Dedifferentiated amniotic fluid mesenchymal stem cell (primary cell): ENCODE results near the gene RANGAP1.

Source experiments
- DNase-seq: peaks from one replicate; pipeline ENCODE4 v3.0.0-alpha.2; 2016; ENCODE audit errors: extremely low spot score

The RANGAP1 gene

GRCh38 chr22:41285820-41286638, at the start of gene RANGAP1:
Gene RANGAP1, minus strand, starts transcription at chr22:41286187. Its CDS starts 5,143 bp downstream, at chr22:41281044.
- peak; percentile 98 for DNase-seq

- DNase-seq: no peak
Observed at GRCh38 chr22:41334951-41335635, 49.1 kb upstream of the RANGAP1 start.

- DNase-seq: no peak
Observed at GRCh38 chr22:41334215-41334614, 48.2 kb upstream of the RANGAP1 start.

DNA sequence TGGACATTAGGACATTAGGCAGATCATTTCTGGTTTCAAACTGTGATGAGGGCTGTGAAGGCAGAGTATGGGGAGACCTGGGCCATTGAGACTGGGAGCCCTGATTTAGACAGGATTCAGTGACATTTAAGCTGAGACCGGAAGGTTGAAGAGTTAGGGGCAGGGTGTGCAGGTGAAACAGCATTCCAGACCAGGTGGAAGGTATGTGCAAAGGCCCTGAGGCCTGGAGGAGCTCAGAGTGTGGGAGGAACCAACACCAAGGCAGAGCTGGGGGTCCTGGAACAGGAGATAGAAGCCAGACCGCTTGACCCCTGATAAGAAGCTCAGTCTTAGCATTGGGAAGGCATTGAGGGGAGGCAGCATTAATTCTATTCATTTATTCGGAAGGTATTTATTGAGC, 47.8 kb upstream of the RANGAP1 start:
- DNase-seq: no peak

- no peak for DNase-seq
Observed at GRCh38 chr22:41332217-41332939, 46.4 kb upstream of the RANGAP1 start.

DNA sequence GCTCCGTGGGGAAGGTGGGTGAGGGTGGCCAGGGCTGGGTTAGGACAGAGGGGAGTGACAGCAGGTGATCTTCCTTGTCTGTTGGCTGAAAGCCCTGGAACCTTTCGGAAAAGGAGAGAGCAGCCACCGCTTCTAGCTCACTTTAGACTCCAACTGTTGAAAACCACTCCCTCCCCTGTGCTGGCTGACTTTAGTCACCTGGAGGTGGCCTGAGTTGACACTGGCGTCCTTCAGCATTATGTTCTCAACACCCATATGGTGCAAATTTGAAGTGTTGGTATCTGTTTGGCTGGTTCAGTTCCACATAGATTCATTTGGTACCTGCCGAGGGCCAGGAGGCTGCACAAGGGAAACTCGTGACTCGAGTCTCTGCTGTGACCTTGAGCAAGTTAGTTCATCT, 44.2 kb upstream of the RANGAP1 start:
- no peak for DNase-seq

DNA sequence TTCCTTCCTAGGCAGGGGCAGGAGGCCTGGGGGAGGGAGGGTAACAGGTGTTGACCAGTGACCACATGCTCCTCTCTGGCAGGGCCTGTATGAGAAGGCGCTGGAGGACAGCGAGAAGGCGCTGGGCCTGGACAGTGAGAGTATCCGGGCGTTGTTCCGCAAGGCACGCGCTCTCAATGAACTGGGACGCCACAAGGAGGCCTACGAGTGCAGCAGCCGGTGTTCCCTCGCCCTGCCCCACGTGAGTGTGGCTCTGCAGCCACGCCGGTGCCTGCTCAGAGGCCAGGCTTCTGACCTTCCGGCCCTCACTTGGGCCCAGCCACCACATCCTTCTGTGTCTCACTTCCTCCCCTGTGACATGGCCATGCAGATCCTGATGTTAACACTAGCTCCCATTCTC, 41.1 kb upstream of the RANGAP1 start:
- DNase-seq: no peak

DNA sequence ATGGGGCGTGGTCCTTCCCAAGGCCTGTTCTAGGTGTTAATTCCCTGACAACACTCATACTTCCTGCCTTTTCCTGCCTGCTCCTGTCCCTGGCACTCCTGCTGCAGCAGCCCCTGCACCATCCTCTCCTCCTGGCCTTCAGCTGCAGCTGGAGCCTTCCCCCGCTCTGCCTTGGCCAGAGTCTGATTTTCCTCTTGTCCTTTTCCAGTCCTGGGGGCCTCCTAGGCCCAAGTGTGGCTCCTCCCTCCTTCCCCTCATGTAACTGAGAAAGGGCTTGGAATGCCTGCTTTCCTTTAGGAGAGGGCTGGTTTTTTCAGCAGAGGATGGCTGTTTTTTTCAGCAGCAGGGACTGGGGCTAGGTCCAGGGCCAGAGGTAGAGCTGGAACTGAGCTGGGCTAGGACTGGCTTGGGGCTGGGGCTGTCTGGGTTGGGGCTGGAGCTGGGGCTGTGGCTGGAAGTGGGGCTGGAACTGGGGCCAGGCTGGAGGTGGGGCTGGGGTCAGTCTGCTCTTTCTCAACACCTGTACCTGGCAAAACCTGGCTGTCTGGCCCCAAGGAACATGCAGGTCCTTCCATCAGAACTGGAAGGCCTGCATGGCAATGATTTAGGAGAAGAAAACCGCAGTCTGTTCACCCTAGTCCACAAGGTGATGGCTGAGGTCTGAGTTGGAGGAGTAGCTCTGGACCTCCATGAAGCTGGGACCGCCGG, 39.0 kb upstream of the RANGAP1 start:
- no peak for DNase-seq

GRCh38 chr22:41320416-41321240, 34.6 kb upstream of the RANGAP1 start:
- no peak for DNase-seq

DNA sequence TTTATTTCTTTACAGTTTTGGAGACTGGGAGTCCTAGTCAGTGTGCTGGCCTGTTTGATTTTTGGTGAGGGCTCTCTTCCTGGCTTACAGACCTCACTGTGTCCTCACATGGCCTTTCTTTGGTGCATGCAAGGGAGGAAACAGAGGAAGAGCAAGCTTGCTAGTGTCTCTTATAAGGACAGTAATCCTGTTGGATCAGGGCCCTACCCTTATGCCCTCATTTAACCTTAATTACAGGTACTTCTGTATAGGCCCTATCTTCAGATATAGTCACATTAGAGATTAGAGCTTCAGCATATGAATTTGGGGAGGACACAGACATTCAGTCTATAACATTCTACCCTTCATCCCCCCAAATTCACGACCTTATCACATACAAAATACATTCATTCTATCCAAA, 29.6 kb upstream of the RANGAP1 start:
- no peak for DNase-seq

GRCh38 chr22:41314821-41315220, 28.8 kb upstream of the RANGAP1 start:
- DNase-seq: no peak

- no peak for DNase-seq
Observed at GRCh38 chr22:41311487-41311886, 25.5 kb upstream of the RANGAP1 start.

DNA sequence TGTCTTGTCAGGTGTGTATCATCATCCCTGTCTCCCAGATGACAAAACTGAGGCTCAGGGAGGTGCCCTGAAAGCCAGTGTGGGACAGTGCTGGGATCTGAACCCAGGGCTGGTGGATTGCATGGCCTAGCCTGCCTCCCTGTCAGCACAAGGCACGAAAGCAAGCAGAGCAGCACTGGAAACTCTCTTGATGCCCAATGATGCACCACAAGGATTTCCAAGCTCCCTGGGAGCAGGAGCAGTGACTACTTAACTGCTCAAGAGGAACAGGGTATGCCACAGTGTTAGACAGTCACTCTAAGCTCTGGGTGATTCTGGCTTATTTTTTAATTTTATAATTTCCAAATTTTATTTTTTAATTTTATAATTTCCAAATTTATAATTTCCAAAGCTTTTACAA, 24.3 kb upstream of the RANGAP1 start:
- no peak for DNase-seq

DNA sequence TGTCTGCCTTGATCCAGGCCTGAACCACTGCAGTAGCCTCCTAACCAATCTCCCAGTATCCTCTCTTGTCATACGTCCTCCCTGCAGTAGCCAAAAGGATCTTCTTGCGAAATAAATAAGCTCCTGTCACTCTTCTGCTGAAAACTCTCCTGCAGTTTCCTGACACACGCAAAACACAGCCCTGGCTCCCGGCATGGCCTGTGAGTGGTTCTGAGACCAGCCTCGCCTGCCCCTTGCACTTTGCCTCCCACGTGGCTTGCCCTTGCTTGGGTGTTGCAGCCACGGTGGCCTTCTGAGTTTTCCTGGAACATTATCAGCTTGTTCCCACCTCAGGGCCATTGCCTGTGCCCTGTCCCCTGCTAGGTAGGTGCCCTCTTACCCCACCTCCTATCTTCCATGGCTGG, 22.6 kb upstream of the RANGAP1 start:
- DNase-seq: no peak

- DNase-seq: no peak
Observed at GRCh38 chr22:41308054-41308453, 22.1 kb upstream of the RANGAP1 start.

DNA sequence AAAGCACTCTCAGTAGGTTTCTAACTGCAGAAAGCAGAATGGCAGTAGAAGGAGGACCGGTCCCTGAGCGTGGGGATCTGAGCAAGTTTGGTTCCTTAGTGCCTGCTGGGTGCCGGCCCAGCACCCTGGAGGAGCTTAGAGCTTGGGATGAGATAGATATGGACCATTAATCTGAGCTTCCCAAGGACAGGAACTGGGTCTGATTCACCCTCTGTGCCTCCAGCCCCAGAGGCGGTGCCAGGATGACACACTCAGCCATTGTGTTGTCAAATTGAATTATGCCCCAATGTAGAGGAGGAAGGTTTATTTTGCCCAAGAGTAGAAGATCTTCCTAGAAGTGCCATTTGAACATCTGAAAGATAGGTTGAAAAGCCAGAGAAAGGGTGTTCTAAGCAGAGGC, 19.7 kb upstream of the RANGAP1 start:
- no peak for DNase-seq

DNA sequence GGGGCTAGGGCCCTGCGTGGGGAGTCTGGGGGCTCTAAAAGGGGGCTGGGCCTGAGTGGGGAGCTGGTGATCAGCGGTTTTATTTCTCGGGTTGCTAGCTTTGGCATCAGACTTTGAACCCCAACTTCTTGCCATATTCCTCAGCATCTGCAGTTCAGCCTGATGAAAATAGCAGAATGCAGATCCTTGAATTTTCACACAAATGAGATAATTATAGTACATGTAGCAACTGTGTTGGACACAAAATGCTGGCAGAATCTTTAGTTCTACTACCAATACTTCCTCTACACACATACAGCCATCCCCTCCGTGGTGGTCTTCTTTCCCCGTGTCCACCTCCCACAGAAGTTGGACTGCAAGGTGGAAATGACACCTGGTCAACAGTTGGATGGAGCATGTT, 16.8 kb upstream of the RANGAP1 start:
- DNase-seq: no peak

- no peak for DNase-seq
Observed at GRCh38 chr22:41302021-41302767, 16.2 kb upstream of the RANGAP1 start.

DNA sequence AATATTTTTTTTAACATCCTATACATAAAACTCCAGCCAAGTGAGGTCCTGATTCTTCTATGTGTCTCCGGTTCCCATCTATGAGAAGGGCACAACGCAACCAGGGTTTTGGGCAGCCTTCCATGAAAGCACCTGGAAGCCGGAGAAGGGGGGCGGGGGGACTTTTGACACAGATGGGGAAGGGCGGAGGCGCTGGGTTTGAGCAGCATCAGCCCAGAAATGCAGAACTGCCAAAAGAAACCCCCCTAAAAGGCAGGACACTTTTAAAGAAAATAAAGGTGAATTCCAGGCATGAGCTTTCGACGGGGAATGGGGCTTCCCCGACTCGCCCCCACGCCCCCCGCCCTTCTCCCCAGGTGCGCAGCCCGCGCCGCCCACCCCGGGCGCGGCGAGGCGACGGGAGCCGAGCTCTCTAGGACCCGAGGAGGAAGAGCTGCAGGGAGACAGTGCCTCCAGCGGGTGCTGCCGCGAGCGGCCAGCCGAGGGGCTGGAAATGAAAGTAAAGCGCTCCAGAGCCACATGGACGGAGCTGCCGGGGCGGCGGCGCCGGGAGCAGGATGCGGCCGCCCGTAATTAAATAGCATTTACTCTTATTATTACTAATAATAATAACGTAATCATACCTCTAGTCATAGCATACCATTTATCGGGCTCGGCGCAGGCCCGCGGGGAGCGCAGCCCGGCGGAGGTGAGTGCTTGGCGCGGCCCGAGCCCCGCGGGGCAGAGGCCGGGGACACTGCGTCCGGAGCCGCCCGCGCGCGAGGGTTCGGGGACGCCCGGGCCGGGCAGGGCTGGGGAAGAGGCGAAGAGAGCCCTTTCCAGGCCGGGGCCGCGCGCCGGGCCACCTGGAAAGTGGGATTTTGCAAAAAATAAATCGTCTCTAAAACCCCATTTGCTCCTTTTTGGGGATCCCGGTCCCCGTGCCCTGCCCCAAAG, 15.4 kb upstream of the RANGAP1 start, which contains the start of gene ZC3H7B:
ZC3H7B (plus strand) TSS at position 441 of the 936 bp plus-strand sequence. CDS start 19,136 bp downstream, outside the sequence.
- DNase-seq: peak; percentile 80
